Hepatocyte (in vitro differentiated cells): ENCODE data around the gene UQCC5. TPM values are rescaled to one million over a fixed set of nuclear protein-coding genes. Genes with fewer than 3 reads are reported as not detected.

ENCODE experiments used
- DNase-seq: peaks from one replicate; pipeline ENCODE4 v3.0.0-alpha.2; 2016; ENCODE audit warnings: low spot score
- H2AFZ ChIP-seq: fragments of 200-600 bp; sonication (generic); 2 replicates; pipeline ENCODE4 v1.6.0; 2016; ENCODE audit warnings: antibody characterized with exemption, mild to moderate bottlenecking
- H3K27ac ChIP-seq: fragments of 200-600 bp; sonication (generic); 2 replicates; pipeline ENCODE4 v1.5.1; 2016; ENCODE audit warnings: mild to moderate bottlenecking
- H3K27me3 ChIP-seq: fragments of 200-600 bp; sonication (generic); 2 replicates; pipeline ENCODE4 v1.6.1; 2016
- H3K36me3 ChIP-seq: fragments of 200-600 bp; sonication (generic); replicated peaks from 2 replicates; pipeline ENCODE4 v1.5.1; 2016; ENCODE audit warnings: low read depth; ENCODE audit not compliant: insufficient read depth
- H3K4me1 ChIP-seq: fragments of 200-600 bp; sonication (generic); 2 replicates; pipeline ENCODE4 v1.5.1; 2016; ENCODE audit warnings: mild to moderate bottlenecking, moderate library complexity; ENCODE audit not compliant: insufficient read depth
- H3K4me2 ChIP-seq: fragments of 200-600 bp; sonication (generic); 2 replicates; pipeline ENCODE4 v1.6.0; 2016
- H3K4me3 ChIP-seq: fragments of 200-600 bp; sonication (generic); 2 replicates; pipeline ENCODE4 v1.5.1; 2016; ENCODE audit warnings: mild to moderate bottlenecking
- H3K79me2 ChIP-seq: fragments of 200-600 bp; sonication (generic); 2 replicates; pipeline ENCODE4 v1.6.0; 2017; ENCODE audit warnings: mild to moderate bottlenecking
- H3K9me2 ChIP-seq: fragments of 200-600 bp; sonication (generic); replicated peaks from 2 replicates; pipeline ENCODE4 v1.6.0; 2017; ENCODE audit warnings: mild to moderate bottlenecking; ENCODE audit not compliant: insufficient read depth
- H3K9me3 ChIP-seq: fragments of 200-600 bp; sonication (generic); 2 replicates; pipeline ENCODE4 v1.5.1; 2016; ENCODE audit warnings: low read depth, mild to moderate bottlenecking
- H4K20me1 ChIP-seq: fragments of 200-600 bp; sonication (generic); 2 replicates; pipeline ENCODE4 v1.6.0; 2016; ENCODE audit warnings: mild to moderate bottlenecking; ENCODE audit not compliant: insufficient read depth, poor library complexity, severe bottlenecking
- EZH2 ChIP-seq: fragments of 200-600 bp; sonication (generic); IDR thresholded peaks from 2 replicates; pipeline ENCODE4 v1.6.1; 2016; ENCODE audit warnings: antibody characterized with exemption, mild to moderate bottlenecking, borderline replicate concordance
- EZH2phosphoT487 ChIP-seq: fragments of 200-600 bp; sonication (generic); IDR thresholded peaks from one replicate; pipeline ENCODE4 v1.6.1; 2018; ENCODE audit warnings: antibody characterized with exemption, mild to moderate bottlenecking, low read depth, moderate library complexity; ENCODE audit not compliant: unreplicated experiment, severe bottlenecking
- WGBS: methylation state at CpG from one replicate; pipeline ENCODE4 v1.1.6; 2016; ENCODE audit warnings: low lambda C conversion rate; ENCODE audit errors: missing lambda C conversion rate; 5-methylcytosine and 5-hydroxymethylcytosine counted together
- polyA plus RNA-seq: library from polyadenylated mRNA; unstranded; fragments of >200 nt; fragmentation: Nextera tagmentation; extraction: Ambion mirVana; gene quantifications from 2 replicates; pipeline ENCODE4 v1.2.1, GENCODE V29; 2016
- total RNA-seq: library from RNA; depleted of rRNA; stranded (reverse); fragments of >200 nt; gene quantifications from 2 replicates; pipeline ENCODE4 v1.2.3, GENCODE V29; 2014
- TF ChIP-seq, protein P1 (sequence below): fragments of 200-600 bp; sonication (generic); IDR thresholded peaks from 2 replicates; pipeline ENCODE4 v1.5.1; 2016; ENCODE audit warnings: antibody characterized with exemption, mild to moderate bottlenecking; ENCODE audit not compliant: poor library complexity

The UQCC5 gene
- total and polyA plus RNA-seq, 2 experiments from 2014 or later, result 0.83 to 51.7 TPM

DNA sequence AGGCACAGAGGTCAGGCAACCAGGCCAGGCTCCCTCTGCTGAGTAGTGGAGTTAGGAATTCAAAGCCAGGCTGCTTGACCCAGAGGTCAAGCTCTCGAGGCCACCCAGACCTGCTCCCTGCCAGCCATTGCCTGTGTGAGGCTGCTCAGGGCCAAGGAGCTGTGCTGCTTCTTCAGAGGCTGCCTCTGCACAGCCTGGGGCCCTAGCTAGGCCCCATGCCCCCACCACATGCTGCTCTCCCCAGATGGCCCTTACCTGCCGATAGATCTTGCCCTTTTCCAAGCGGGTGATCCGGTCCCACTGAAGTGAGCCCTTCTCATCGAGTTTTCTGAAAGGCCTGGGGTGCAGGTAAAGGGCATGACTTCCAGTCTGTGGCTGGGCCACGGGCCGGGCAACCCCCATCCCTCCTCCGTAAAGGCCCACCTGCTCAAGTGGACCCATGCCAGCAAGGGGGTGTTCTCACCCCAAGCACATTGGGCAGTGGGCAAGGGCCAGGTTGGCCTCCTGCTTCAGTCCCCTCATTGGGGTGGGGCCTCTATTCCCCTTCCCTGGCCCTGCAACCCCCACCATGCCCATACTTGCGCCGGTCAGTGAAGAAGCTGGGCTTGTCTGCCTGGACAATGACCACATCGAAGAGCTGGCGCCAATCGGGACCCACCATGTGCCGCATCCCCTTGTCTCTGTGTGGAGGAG lies 9.2 kb upstream of the UQCC5 start:
- Histone ChIP-seq H3K36me3 (no peaks in the 10 kb centered on the region), H3K4me3 (no peak overlapping the region), H3K27me3 (no peaks in the 10 kb centered on the region), H3K27ac (no peak overlapping the region), H3K4me1 (peaks cover 33% of the 10 kb centered on the region), H3K4me2 (no peak overlapping the region), H3K9me3 (no peaks in the 10 kb centered on the region), H3K9me2 (no peaks in the 10 kb centered on the region), H2AFZ (no peak overlapping the region), H3K79me2 (peaks cover 28% of the 10 kb centered on the region), H4K20me1 (peaks cover 5% of the 10 kb centered on the region)
- WGBS, result 86% methylated on average over 13 of the region's 14 CpGs
- no peak for DNase-seq
- TF ChIP-seq, protein P1, sequence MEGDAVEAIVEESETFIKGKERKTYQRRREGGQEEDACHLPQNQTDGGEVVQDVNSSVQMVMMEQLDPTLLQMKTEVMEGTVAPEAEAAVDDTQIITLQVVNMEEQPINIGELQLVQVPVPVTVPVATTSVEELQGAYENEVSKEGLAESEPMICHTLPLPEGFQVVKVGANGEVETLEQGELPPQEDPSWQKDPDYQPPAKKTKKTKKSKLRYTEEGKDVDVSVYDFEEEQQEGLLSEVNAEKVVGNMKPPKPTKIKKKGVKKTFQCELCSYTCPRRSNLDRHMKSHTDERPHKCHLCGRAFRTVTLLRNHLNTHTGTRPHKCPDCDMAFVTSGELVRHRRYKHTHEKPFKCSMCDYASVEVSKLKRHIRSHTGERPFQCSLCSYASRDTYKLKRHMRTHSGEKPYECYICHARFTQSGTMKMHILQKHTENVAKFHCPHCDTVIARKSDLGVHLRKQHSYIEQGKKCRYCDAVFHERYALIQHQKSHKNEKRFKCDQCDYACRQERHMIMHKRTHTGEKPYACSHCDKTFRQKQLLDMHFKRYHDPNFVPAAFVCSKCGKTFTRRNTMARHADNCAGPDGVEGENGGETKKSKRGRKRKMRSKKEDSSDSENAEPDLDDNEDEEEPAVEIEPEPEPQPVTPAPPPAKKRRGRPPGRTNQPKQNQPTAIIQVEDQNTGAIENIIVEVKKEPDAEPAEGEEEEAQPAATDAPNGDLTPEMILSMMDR, result no peak

DNA sequence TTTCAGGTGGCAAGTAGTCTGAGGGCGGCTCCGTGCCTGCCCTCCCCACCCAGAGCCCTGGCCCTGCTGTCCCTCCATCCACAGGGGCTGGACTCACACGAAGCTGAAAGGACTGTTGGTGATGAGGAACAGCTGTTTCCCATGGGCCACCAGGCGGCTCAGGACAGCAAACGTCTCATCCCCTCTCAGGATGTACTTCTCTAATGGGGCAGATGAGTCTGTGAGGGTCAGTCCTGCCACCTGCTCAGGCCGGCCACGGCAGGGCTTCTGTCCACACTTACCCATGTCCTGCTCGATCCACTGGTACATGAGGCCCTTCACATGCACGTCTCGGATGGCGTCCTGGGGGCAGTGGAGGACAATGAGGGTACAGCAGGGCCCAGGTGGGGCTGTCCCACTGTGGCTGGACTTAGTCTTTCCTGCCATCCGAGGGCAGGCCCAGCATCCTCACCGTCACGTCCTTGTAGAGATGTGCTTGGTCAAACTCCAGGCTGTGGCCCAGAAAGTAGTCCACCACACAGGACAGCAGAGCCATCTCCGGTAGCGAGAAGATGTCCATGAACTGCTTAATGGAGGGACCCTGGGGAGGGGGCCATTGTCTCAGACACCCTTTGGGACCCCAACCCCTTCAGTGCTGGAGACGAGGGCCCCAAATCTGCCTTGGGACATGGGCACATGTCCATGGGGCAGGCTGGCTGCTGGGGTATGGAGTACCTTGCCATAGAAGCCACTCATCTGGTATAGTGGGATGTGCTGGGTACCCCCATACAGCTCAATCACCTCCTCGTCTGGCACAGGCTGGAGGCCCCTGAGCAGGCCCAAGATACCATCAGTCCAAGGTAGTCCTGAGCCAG lies 8.4 kb upstream of the UQCC5 start:
- Histone ChIP-seq H4K20me1 (peaks cover 5% of the 10 kb centered on the region), H3K4me2 (no peak overlapping the region), H3K9me3 (no peaks in the 10 kb centered on the region), H3K79me2 (peaks cover 36% of the 10 kb centered on the region), H3K36me3 (no peaks in the 10 kb centered on the region), H3K27ac (no peak overlapping the region), H3K4me3 (no peak overlapping the region), H3K4me1 (peaks cover 38% of the 10 kb centered on the region), H3K9me2 (no peaks in the 10 kb centered on the region), H2AFZ (no peak overlapping the region), H3K27me3 (no peaks in the 10 kb centered on the region)
- no peak for DNase-seq
- 94% methylated on average over 18 of the region's 18 CpGs for WGBS
- TF ChIP-seq, protein P1, result no peak
- TF ChIP-seq EZH2 (no peak), EZH2phosphoT487 (no peak)

DNA sequence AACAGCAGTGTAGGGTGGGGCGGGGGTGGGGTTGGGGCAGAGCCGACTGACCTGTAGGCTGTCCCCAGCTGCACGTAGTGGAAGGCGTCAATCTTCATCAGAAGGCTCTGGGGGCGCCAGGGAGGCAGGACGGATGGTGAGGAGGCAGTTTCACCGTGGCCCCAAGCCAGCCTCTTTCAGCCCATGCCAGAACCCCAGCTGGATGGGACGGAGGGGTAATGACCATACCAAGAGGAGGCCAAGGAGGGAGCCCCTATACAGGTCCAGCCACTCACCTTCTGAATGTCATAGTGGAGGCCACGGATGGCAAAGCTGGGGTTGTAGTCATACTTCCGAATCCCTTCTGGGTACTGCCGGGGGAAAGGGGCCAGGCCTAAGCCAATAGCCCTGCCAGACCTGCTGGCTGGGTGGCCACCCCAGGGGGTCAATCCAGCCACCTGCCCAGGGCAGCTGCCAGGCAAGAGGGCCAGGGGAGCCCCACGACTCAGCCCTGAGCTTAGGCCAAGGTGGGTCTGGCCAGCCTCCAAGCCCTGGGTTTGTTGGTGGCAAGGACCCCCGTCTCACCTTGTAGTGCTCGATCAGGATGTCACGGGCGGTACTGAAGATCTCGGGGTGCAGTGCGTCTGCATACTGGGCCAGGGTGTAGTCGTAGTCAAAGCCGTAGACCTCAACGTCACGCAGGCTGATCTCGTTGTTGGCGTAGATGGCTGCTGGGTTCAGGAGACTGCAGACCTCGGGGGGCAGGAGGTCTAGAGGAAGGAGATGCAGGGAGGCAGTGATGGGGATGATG lies 7.6 kb upstream of the UQCC5 start:
- H3K27ac ChIP-seq, result no peak overlapping the region
- H3K36me3 ChIP-seq, result no peaks in the 10 kb centered on the region
- peaks cover 40% of the 10 kb centered on the region for H3K79me2 ChIP-seq
- H4K20me1 ChIP-seq, result peaks cover 5% of the 10 kb centered on the region
- WGBS, result 96% methylated on average over 25 of the region's 25 CpGs
- DNase-seq, result no peak
- no peak overlapping the region for H2AFZ ChIP-seq
- H3K4me3 ChIP-seq, result no peak overlapping the region
- H3K9me2 ChIP-seq, result no peaks in the 10 kb centered on the region
- H3K4me2 ChIP-seq, result no peak overlapping the region
- peaks cover 38% of the 10 kb centered on the region for H3K4me1 ChIP-seq
- no peak for TF ChIP-seq EZH2
- TF ChIP-seq EZH2phosphoT487, result no peak
- TF ChIP-seq, protein P1, result no peak
- H3K27me3 ChIP-seq, result no peaks in the 10 kb centered on the region
- no peaks in the 10 kb centered on the region for H3K9me3 ChIP-seq
